CD4-positive, alpha-beta T cell treated with Interleukin-1 beta for 1 hour (primary cell): Measurements from ENCODE around the gene NFATC1.
"Not testable (repeated sequence)": the region's sequence is repeated elsewhere in the genome, so short reads cannot be mapped to it uniquely, and the experiment has no call there.

Experiments
- DNase-seq, 2 donors: peaks; one replicate each; pipeline ENCODE4 v3.0.0-alpha.2; 2020 to 2022

The NFATC1 gene

DNA sequence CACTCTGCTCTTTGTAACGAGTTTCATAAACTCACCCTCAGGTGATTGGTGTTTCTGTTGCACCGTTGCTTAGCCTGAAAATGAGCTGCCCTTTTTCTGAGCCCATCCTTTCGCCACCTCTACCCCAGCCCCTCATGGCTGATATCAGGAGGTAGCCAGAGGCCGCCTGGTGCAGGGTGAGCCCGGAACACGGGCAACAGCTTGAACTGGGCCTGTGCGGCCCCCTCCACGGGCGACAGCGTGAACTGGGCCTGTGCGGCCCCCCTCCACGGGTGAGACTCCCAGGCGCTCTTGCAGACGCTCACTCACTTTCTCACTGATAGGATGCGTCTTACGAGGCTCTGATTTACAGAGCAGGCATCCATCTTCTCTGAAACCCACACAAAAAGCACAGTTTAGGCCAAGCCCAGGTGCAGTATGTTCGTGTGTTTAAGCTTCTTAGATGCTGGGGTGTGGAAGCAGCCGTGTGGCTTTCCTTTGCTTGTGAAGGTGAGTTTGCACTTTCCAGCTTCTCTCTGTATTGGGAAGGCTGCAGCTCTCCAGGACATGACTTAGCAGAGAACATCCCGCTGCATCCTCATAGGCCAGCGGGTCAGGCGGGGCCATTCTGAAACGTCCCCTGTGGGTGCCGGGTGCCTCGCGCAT, 83.5 kb downstream of the NFATC1 start:
- DNase-seq: no peak

- no peak for DNase-seq
Observed at GRCh38 chr18:79479761-79480161, 84.0 kb downstream of the NFATC1 start.

GRCh38 chr18:79480171-79481045, 84.7 kb downstream of the NFATC1 start:
- DNase-seq: no peak

GRCh38 chr18:79481046-79481790, 85.5 kb downstream of the NFATC1 start:
- no peak for DNase-seq

DNA sequence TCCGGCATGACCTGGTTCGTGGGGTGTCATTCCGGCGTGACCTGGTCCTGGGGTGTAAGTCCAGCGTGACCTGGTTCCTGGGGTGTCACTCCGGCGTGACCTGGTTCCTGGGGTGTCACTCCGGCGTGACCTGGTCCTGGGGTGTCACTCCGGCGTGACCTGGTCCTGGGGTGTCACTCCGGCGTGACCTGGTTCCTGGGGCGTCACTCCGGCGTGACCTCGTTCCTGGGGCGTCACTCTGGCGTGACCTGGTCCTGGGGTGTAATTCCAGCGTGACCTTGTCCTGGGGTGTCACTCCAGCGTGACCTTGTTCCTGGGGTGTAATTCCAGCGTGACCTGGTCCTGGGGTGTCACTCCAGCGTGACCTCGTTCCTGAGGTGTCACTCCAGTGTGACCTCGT, 87.7 kb downstream of the NFATC1 start:
- not testable (repeated sequence) for DNase-seq

DNA sequence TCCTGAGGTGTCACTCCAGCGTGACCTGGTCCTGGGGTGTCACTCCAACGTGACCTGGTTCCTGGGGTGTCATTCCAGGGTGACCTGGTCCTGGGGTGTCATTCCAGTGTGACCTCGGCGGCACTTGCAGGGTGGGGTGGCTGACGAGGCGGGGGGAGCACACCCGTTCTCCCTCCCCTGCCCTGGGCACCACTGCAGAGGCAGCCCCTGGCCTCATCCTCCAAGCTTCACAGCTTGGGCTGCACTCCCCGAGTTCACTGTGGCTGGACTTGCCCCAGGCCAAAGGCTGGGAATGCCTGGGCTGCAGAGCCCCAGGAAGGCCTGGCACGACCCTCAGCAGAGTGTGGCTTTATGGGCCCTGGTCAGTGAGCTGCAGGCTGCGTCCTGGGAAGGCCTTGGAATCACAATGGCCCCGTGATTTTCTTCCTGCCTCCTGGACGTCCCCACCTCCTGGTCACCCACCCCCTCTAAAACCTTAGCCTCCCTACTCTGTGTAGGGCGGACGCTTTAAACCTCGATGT, 88.3 kb downstream of the NFATC1 start:
- no peak for DNase-seq

DNA sequence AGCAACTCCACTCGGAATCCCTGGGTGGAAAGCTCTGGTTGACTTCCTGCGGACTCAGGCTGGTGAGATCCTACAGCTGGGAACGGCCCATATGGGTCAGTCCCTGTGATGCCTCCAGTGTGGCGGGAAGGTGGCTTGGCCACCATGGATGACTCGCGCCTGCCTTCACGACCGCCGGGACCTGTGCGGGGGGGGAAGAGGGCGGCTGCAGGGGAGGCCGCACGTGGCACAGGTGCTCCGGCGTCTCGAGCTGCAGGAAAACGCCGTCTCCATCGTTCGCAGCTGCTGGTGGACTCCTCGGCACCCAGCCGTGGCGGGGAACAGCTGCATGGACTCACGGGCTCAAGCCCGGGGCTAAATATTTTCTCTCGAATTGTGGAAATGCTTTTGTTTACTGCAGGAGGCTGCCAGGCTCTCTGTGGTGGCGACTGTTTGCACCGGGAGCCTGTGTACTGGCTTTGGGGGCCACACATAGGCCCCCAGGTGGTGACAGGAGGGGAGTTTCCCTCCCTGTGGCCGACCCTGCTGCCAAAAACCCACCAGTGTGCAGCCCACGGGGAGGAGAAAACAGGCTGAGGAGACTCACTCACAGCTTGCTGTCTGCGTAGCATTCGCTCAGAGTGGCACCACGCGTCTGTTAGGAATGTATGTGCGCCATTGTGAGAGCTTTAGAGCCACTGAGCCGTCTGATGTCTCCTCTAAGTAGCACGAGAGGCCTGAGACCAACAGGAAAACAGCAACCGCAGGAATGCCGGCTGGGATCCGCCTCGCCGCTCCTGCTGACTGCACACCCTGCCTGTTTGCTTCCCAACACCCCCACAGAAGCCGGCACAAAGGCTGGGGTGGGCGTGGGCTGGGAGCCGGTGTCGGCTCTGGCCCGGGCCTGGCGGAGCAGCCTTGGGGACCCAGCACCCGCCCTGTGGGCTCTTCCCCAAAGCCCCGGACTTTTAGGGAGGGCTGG, 89.2 kb downstream of the NFATC1 start:
- DNase-seq: no peak

- no peak for DNase-seq
Observed at GRCh38 chr18:79485788-79486355, 90.1 kb downstream of the NFATC1 start.

- no peak for DNase-seq
Observed at GRCh38 chr18:79486356-79487182, 90.8 kb downstream of the NFATC1 start.

GRCh38 chr18:79487183-79487800, 91.6 kb downstream of the NFATC1 start:
- no peak for DNase-seq

- no peak for DNase-seq
Observed at GRCh38 chr18:79487801-79488201, 92.1 kb downstream of the NFATC1 start.

GRCh38 chr18:79488311-79489050, 92.8 kb downstream of the NFATC1 start:
- no peak for DNase-seq

GRCh38 chr18:79489051-79489898, 93.5 kb downstream of the NFATC1 start:
- DNase-seq: no peak

DNA sequence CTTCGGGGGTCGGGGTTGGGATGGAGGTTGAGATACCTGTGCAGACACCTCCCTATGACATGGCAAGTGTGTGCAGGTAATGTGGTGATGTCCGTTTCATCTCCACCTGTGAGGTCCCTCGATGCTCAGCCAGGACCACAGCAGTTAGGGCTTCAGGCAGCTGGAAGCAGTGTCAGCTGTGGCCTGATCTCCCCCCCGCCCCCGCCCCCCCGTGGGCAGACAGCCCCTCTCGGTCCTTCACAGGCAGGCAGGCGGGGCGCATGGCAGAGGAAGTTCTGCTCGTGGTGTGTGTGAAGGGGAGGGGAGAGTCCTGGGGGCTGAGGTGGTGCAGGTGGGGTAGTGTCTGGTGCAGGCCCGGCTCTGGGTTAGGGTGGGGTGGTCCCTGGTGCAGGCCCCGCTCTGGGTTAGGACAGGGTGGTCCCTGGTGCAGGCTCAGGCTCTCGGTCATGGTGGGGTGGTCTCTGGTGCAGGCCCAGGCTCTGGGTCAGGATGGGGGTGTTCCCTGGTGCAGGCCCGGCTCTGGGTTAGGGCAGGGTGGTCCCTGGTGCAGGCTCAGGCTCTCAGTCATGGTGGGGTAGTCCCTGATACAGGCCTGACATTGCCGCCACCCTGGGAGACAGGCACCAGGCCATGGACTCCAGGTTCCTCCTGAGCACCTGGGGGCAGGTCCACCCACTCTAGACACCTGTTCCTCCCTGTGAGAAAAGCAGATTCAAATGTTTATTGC, 94.3 kb downstream of the NFATC1 start:
- DNase-seq: no peak

DNA sequence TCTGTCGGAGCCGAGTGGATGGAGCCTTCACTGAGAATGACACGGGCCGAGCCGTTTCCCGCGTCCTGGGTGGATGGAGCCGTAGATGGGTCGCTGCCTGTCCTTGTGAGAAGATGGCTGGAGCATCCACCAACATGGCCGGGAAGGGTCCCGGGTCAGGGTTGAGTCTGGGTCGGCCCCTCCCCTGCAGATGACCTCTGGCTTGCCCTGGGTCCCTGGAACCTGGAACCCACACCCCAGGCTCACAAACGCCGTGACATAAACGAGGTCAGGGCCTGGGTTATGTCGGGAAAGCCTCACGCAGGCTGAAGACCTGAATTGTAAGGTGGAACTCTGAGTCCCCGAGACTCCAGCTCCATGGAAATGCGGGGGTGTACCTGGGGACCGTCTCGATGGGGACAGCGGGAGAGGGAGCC, 94.9 kb downstream of the NFATC1 start:
- no peak for DNase-seq

DNA sequence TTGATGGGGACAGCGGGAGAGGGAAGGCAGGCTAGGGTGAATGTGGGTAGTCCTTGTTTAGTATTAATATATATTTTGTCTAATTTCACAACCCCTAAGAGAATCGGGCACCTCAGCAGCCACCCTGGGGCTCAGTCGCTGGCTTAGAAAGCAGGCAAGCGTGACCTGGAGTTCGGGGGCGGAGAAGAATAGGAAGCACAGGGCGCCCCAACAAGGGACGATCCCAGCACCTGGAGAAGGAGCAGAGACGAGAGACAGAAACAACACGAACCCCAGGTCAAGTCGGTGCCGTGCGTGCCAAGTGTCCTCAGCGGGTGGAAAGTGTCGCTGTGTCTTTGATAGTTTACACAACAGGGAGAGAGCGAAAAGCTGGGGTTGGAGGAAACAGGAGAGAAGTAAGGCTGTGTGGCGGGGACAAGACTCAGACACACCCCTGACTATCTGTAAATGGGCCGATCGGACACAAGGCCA, 95.4 kb downstream of the NFATC1 start:
- DNase-seq: no peak

- no peak for DNase-seq
Observed at GRCh38 chr18:79493211-79493800, 97.6 kb downstream of the NFATC1 start.
